ENCODE data around the gene GALNTL6. TPM values are rescaled to one million over a fixed set of nuclear protein-coding genes. Genes with fewer than 3 reads are reported as not detected.

GALNTL6 gene
- total and polyA plus RNA-seq, 2 of the 4 experiments (the other 2 are of a cell fraction): under 0.01 TPM; not detected in 1

GRCh38 chr4:171779301-171779700 is 33.9 kb upstream of the GALNTL6 start:
- Histone ChIP-seq H3K4ac (ENCODE audit: low read depth, low read length) (no peak overlapping the region), H2AFZ (replicated peaks; ENCODE audit: low read length, poor library complexity) (no peak overlapping the region), H2AK5ac (ENCODE audit: low read depth, low read length) (no peak overlapping the region), H3K27ac (ENCODE audit: insufficient read depth, low read length) (no peak overlapping the region), H3K36me3 (ENCODE audit: control insufficient read depth, insufficient read depth, low read length) (no peaks in the 10 kb centered on the region), H2AK9ac (replicated peaks; ENCODE audit: low read depth, low read length, poor library complexity) (no peak overlapping the region), H3K14ac (replicated peaks; ENCODE audit: low read depth, low read length) (no peak overlapping the region), H2BK120ac (ENCODE audit: low read depth, low read length) (no peak overlapping the region), H4K8ac (ENCODE audit: low read depth in 2 of 2, low read length in 2 of 2) (no peak overlapping the region), H2BK20ac (ENCODE audit: low read depth, low read length) (no peak overlapping the region), H2BK5ac (ENCODE audit: low read depth, low read length, poor library complexity, severe bottlenecking) (no peak overlapping the region), H3K79me1 (ENCODE audit: low read depth in 1 of 2, low read length in 2 of 2) (no peaks in the 10 kb centered on the region), H4K5ac (ENCODE audit: low read depth, low read length) (no peak overlapping the region), H3K18ac (ENCODE audit: low read depth, low read length) (no peak overlapping the region), H3K9ac (ENCODE audit: low read depth, low read length) (no peak overlapping the region), H3K27me3 (ENCODE audit: control insufficient read depth, insufficient read depth, low read length) (no peaks in the 10 kb centered on the region), H3K56ac (ENCODE audit: extremely low read depth, insufficient read depth, low read length) (no peak overlapping the region), H4K20me1 (ENCODE audit: insufficient read depth, low read length) (no peaks in the 10 kb centered on the region), H3K23ac (ENCODE audit: low read depth, low read length) (no peak overlapping the region), H2BK15ac (ENCODE audit: low read depth, low read length) (no peak overlapping the region), H3K4me3 (ENCODE audit: insufficient read depth, low read depth, low read length) (no peak overlapping the region), H3K4me2 (ENCODE audit: low read depth, low read length) (no peak overlapping the region), H3K9me1 (ENCODE audit: insufficient read depth, low read length) (no peaks in the 10 kb centered on the region), H3K9me3 (ENCODE audit: control insufficient read depth, insufficient read depth, low read length) (peaks cover 5% of the 10 kb centered on the region; the same call in 1 of the 2 replicates), H4K91ac (ENCODE audit: insufficient read depth, low read depth, low read length) (no peak overlapping the region), H3K4me1 (ENCODE audit: control insufficient read depth, insufficient read depth, low read length) (no peaks in the 10 kb centered on the region)
- no TSS peak for BruUV-seq (replicated peaks)
- in situ Hi-C loops (cut with MboI; ENCODE audit: low sequenced_read_pairs) (no loop called here), intact Hi-C loops (cut with micrococcal nuclease) (no loop called here), dilution Hi-C loops (cut with HindIII; ENCODE audit: low sequenced_read_pairs, unreplicated experiment) (no loop called here)
- no peak for TF ChIP-seq NFE2L2 (IDR thresholded peaks at IDR 0.05; ENCODE audit: low read depth, low read length)
- TF ChIP-seq RAD21 (IDR thresholded peaks at IDR 0.05; ENCODE audit: low read length): no peak
- TF ChIP-seq RCOR1 (IDR thresholded peaks at IDR 0.05; ENCODE audit: insufficient replicate concordance, low read length): no peak
- TF ChIP-seq MAFK (IDR thresholded peaks at IDR 0.05; ENCODE audit: low read depth, low read length): no peak
- TF ChIP-seq USF2 (IDR thresholded peaks at IDR 0.05; ENCODE audit: low read depth, low read length): no peak
- no peak for TF ChIP-seq SMC3 (IDR thresholded peaks at IDR 0.05; ENCODE audit: low read depth, low read length)
- DNase-seq: no peak
- POLR2A ChIA-PET (ENCODE audit: unreplicated experiment): no interaction called here
- CTCF ChIA-PET: no interaction called here
- no CpG with 5 or more reads among the region's 5 CpGs for WGBS, 2 experiments (ENCODE audit: extremely low coverage in 2 of 2, insufficient read length in 1 of 2)
- ATAC-seq (ENCODE audit: low read depth): no peak
